HepG2 (cell line): ENCODE results near the gene STOML3.

Source experiments
- ARNT ChIP-seq: fragments of 450-650 bp; IDR thresholded peaks from 2 replicates; pipeline ENCODE4 v1.6.1; 2017
- EP300 ChIP-seq, 3 experiments: sonication (generic) in 1 of 3; formaldehyde crosslinking in 1 of 3; IDR thresholded peaks; 2 replicates each; pipeline versions ENCODE4 v1.5.1 to v1.6.1; 2011 to 2020; ENCODE audit warnings: low read depth in 2 of 3, low read length in 2 of 3, borderline replicate concordance in 1 of 3, improper control_type of control experiment in 1 of 3, mild to moderate bottlenecking in 1 of 3, missing genetic modification reagents in 1 of 3, moderate library complexity in 1 of 3
- HNRNPK ChIP-seq: fragments of 200-400 bp; formaldehyde crosslinking; IDR thresholded peaks from 2 replicates; pipeline ENCODE4 v1.6.1; 2018; ENCODE audit warnings: low read length, low read depth, moderate library complexity, mild to moderate bottlenecking; ENCODE audit not compliant: poor library complexity, severe bottlenecking
- KAT8 ChIP-seq: IDR thresholded peaks from 2 replicates; pipeline ENCODE4 v1.6.1; 2016; ENCODE audit warnings: missing genetic modification reagents, missing compliant biosample characterization
- KDM1A ChIP-seq: IDR thresholded peaks from 2 replicates; pipeline ENCODE4 v1.6.1; 2016; ENCODE audit warnings: missing compliant biosample characterization
- POLR2A ChIP-seq, 2 experiments: IDR thresholded peaks; 2 replicates each; pipeline ENCODE4 v1.6.1; 2011; ENCODE audit warnings: low read depth in 2 of 2, low read length in 2 of 2, mild to moderate bottlenecking in 1 of 2, moderate library complexity in 1 of 2; ENCODE audit not compliant: insufficient read depth in 1 of 2
- POLR2AphosphoS5 ChIP-seq: IDR thresholded peaks from 2 replicates; pipeline ENCODE4 v1.6.1; 2012; ENCODE audit warnings: low read depth, low read length
- REPIN1 ChIP-seq: sonication (generic); formaldehyde crosslinking; IDR thresholded peaks from 2 replicates; pipeline ENCODE4 v1.8.0; 2022; ENCODE audit warnings: missing genetic modification reagents, low read depth, mild to moderate bottlenecking, borderline replicate concordance
- SIN3A ChIP-seq: IDR thresholded peaks from 2 replicates; pipeline ENCODE4 v1.6.1; 2011; ENCODE audit warnings: low read depth, mild to moderate bottlenecking, control low read depth, low read length, borderline replicate concordance
- TCF7L2 ChIP-seq: IDR thresholded peaks from 2 replicates; pipeline ENCODE4 v1.6.1; 2011; ENCODE audit warnings: mild to moderate bottlenecking, low read depth, low read length, moderate library complexity
- ZNF703 ChIP-seq: sonication (generic); formaldehyde crosslinking; IDR thresholded peaks from 2 replicates; pipeline ENCODE4 v1.5.1; 2020; ENCODE audit warnings: missing genetic modification reagents, mild to moderate bottlenecking, moderate library complexity, borderline replicate concordance
- TF ChIP-seq, protein P1 (sequence below): sonication (generic); formaldehyde crosslinking; IDR thresholded peaks from 2 replicates; pipeline ENCODE4 v1.5.0; 2020; ENCODE audit warnings: mild to moderate bottlenecking, missing genetic modification reagents, moderate library complexity
- TF ChIP-seq, protein P2 (sequence below), 2 experiments: IDR thresholded peaks; 2 replicates each; pipeline ENCODE4 v1.6.1; 2011 to 2012; ENCODE audit warnings: low read length in 2 of 2, borderline replicate concordance in 1 of 2, low read depth in 1 of 2, mild to moderate bottlenecking in 1 of 2, moderate library complexity in 1 of 2

DNA sequence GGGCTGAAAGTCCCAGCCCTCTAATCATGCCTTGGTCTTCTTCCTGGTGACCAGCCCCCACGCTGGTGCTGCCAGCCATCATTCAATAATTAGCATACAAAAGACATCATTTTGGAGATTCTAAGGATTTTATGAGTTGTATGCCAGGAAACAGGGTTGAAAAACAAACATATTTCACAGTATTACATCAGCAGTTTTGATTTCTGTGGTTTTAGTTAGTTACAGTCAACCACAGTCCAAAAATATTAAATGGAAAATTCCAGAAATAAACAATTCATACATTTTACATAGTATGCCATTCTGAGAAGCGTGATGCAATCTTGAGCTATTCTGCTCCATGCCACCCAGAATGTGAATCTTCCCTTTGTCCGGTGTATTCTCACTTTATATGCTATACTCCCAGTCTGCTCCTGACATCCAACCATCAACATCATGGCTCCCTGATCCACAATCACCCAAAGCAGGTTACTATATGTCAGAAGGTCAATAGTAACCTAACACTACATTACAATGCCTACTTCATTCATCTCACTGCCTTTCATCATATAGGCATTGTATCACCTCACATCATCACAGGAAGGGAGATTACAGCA lies 49.2 kb downstream of the STOML3 start:
- TF ChIP-seq POLR2AphosphoS5: no peak
- TF ChIP-seq ZNF703 (CRISPR knock-in tag): no peak
- TF ChIP-seq REPIN1 (CRISPR knock-in tag): no peak
- TF ChIP-seq KDM1A (CRISPR knock-in tag): no peak
- no peak for TF ChIP-seq POLR2A (IDR thresholded peaks at IDR 0.05; ENCODE audit: insufficient read depth in 1 of 2, low read depth in 2 of 2, low read length in 2 of 2)
- TF ChIP-seq EP300 (IDR thresholded peaks at IDR 0.05; ENCODE audit: low read depth in 2 of 2, low read length in 2 of 2): no peak
- no peak for TF ChIP-seq EP300 (CRISPR knock-in tag; IDR thresholded peaks at IDR 0.05; ENCODE audit: borderline replicate concordance)
- no peak for TF ChIP-seq HNRNPK
- TF ChIP-seq KAT8 (CRISPR knock-in tag): no peak
- TF ChIP-seq, protein P1, sequence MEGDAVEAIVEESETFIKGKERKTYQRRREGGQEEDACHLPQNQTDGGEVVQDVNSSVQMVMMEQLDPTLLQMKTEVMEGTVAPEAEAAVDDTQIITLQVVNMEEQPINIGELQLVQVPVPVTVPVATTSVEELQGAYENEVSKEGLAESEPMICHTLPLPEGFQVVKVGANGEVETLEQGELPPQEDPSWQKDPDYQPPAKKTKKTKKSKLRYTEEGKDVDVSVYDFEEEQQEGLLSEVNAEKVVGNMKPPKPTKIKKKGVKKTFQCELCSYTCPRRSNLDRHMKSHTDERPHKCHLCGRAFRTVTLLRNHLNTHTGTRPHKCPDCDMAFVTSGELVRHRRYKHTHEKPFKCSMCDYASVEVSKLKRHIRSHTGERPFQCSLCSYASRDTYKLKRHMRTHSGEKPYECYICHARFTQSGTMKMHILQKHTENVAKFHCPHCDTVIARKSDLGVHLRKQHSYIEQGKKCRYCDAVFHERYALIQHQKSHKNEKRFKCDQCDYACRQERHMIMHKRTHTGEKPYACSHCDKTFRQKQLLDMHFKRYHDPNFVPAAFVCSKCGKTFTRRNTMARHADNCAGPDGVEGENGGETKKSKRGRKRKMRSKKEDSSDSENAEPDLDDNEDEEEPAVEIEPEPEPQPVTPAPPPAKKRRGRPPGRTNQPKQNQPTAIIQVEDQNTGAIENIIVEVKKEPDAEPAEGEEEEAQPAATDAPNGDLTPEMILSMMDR (CRISPR knock-in tag): no peak
- no peak for TF ChIP-seq SIN3A
- TF ChIP-seq, protein P2, sequence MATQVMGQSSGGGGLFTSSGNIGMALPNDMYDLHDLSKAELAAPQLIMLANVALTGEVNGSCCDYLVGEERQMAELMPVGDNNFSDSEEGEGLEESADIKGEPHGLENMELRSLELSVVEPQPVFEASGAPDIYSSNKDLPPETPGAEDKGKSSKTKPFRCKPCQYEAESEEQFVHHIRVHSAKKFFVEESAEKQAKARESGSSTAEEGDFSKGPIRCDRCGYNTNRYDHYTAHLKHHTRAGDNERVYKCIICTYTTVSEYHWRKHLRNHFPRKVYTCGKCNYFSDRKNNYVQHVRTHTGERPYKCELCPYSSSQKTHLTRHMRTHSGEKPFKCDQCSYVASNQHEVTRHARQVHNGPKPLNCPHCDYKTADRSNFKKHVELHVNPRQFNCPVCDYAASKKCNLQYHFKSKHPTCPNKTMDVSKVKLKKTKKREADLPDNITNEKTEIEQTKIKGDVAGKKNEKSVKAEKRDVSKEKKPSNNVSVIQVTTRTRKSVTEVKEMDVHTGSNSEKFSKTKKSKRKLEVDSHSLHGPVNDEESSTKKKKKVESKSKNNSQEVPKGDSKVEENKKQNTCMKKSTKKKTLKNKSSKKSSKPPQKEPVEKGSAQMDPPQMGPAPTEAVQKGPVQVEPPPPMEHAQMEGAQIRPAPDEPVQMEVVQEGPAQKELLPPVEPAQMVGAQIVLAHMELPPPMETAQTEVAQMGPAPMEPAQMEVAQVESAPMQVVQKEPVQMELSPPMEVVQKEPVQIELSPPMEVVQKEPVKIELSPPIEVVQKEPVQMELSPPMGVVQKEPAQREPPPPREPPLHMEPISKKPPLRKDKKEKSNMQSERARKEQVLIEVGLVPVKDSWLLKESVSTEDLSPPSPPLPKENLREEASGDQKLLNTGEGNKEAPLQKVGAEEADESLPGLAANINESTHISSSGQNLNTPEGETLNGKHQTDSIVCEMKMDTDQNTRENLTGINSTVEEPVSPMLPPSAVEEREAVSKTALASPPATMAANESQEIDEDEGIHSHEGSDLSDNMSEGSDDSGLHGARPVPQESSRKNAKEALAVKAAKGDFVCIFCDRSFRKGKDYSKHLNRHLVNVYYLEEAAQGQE (IDR thresholded peaks at IDR 0.05; ENCODE audit: borderline replicate concordance in 1 of 2, low read depth in 1 of 2, low read length in 2 of 2): no peak
- no peak for TF ChIP-seq TCF7L2
- TF ChIP-seq ARNT: no peak
